Activated T-cell treated with anti-CD3 and anti-CD28 coated beads, Interleukin-2, amount 50 U/mL, for 72 hours (primary cell): Measurements from ENCODE around the gene SLC25A25. TPM values are rescaled to one million over a fixed set of nuclear protein-coding genes. Genes with fewer than 3 reads are reported as not detected.
A peak's percentile ranks its signal among the peaks of the same experiment; 100 is the strongest.
"Not testable (repeated sequence)": the region's sequence is repeated elsewhere in the genome, so short reads cannot be mapped to it uniquely, and the experiment has no call there.

ENCODE experiments used
- ATAC-seq, 2 donors: fragments of 150-1000 bp; cut with Tn5 transposase; replicated peaks in 1 of 2; 2 replicates each; pipeline ENCODE4 v1.10.0; 2021; ENCODE audit warnings: moderate library complexity in 2 of 2, mild to moderate bottlenecking in 1 of 2
- DNase-seq, 2 donors: peaks; one replicate each; pipeline ENCODE4 v3.0.0; 2021 to 2022; ENCODE audit warnings: mixed read lengths in 1 of 2
- H3K27ac Mint-ChIP-seq: one replicate; pipeline ENCODE4 v1.8.0; 2022; ENCODE audit warnings: mild to moderate bottlenecking, moderate library complexity, mixed read lengths
- H3K27me3 Mint-ChIP-seq: one replicate; pipeline ENCODE4 v1.8.0; 2022; ENCODE audit warnings: low read depth, mixed read lengths
- H3K36me3 Mint-ChIP-seq, 2 donors: one replicate each; pipeline ENCODE4 v1.8.0; 2022; ENCODE audit warnings: mixed read lengths in 2 of 2, mild to moderate bottlenecking in 1 of 2; ENCODE audit not compliant: insufficient read depth in 2 of 2
- H3K4me1 Mint-ChIP-seq: one replicate; pipeline ENCODE4 v1.8.0; 2022; ENCODE audit warnings: low read depth, mixed read lengths
- H3K4me3 Mint-ChIP-seq, 2 donors: one replicate each; pipeline ENCODE4 v1.8.0; 2022; ENCODE audit warnings: mild to moderate bottlenecking in 2 of 2, mixed read lengths in 2 of 2, moderate library complexity in 2 of 2
- H3K9me3 Mint-ChIP-seq, 2 donors: one replicate each; pipeline ENCODE4 v1.8.0; 2022; ENCODE audit warnings: mixed read lengths in 2 of 2
- total RNA-seq, 2 donors: library from RNA; stranded (reverse); gene quantifications; one replicate each; pipeline ENCODE4 v1.2.3, GENCODE V29; 2022

The SLC25A25 gene
- total RNA-seq, 2 donors from 2014 or later, result 9.7 to 11.2 TPM

- no peak overlapping the region for H3K27ac Mint-ChIP-seq
- no peaks in the 10 kb centered on the region for H3K9me3 Mint-ChIP-seq
- peak overlapping the region; percentile 80 to 99 for H3K4me3 Mint-ChIP-seq
- no peak for ATAC-seq
- peaks cover 32% of the 10 kb centered on the region for H3K4me1 Mint-ChIP-seq
- no peak for DNase-seq
- no peaks in the 10 kb centered on the region for H3K27me3 Mint-ChIP-seq
- H3K36me3 Mint-ChIP-seq, result no peaks in the 10 kb centered on the region
Measured at GRCh38 chr9:128125580-128126354, 57.7 kb downstream of the SLC25A25 start.

- Mint-ChIP-seq H3K27me3 (no peaks in the 10 kb centered on the region), H3K36me3 (no peaks in the 10 kb centered on the region), H3K4me3 (peak within 1 kb of the TSS; percentile 88 to 99), H3K27ac (peak within 1 kb of the TSS; percentile 82), H3K4me1 (peaks cover 32% of the 10 kb centered on the region), H3K9me3 (no peaks in the 10 kb centered on the region)
- ATAC-seq, result peak; percentile 73 to 78
- DNase-seq, result peak; percentile 87 to 89
Measured at GRCh38 chr9:128127568-128127989, 59.5 kb downstream of the SLC25A25 start, which contains the start of gene PTGES2. PTGES2 (minus strand) TSS chr9:128127729; CDS start chr9:128127717, 12 bp downstream.

DNA sequence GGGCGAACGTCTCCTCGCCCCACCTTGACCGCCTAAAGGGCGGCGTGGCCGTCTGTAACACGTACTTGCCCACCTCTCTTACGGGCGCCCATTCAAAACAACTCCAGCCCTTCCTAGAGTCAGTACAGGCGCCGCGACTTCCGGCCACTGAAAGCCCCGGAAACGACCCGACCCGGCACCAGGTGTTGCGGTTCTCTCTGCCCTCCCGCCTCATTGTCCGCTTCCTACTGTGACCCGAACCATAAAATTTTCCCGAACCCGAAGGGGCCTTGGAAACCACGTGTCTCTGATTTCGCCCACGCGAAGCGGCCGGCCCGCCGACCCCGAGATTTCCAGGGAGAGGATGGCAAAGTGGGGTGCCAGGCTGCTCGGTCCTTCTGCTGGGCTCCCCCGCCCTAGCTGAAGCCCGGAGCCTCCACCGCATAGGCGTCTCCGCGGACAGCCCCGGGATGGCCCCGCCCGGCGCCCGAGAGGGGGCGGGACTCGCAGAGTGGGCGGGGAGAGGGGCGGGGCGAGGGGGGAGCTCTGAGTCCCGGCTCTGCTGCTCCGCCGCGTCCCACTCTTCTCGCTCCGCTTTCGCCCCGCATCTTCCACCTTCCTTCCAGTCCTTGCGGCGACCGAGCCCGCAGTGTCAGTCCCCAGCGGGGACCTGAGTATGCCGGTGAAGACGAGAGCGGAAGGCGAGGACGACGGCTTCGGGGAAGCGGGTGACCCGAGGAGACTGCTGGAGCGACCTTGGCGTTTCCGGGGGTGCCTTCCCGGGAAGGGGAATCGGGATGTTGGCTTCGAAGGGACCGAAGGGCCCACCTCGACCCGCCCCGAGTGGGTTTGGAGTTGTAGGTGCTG lies 60.2 kb downstream of the SLC25A25 start:
- peak; percentile 82 to 84 for ATAC-seq
- Mint-ChIP-seq H3K4me3 (peak overlapping the region; percentile 88 to 99), H3K27ac (peak overlapping the region; percentile 82), H3K27me3 (peaks cover 4% of the 10 kb centered on the region), H3K4me1 (peaks cover 32% of the 10 kb centered on the region), H3K36me3 (no peaks in the 10 kb centered on the region), H3K9me3 (no peaks in the 10 kb centered on the region)
- peak; percentile 85 to 89 for DNase-seq

- ATAC-seq, result no peak
- peak overlapping the region; percentile 88 to 99 for H3K4me3 Mint-ChIP-seq
- peak overlapping the region; percentile 9 for H3K27ac Mint-ChIP-seq
- DNase-seq, result no peak
- peaks cover 32% of the 10 kb centered on the region for H3K4me1 Mint-ChIP-seq
- H3K36me3 Mint-ChIP-seq, result no peaks in the 10 kb centered on the region
- H3K27me3 Mint-ChIP-seq, result peaks cover 5% of the 10 kb centered on the region
- H3K9me3 Mint-ChIP-seq, result no peaks in the 10 kb centered on the region
Measured at GRCh38 chr9:128128836-128129590, 61.0 kb downstream of the SLC25A25 start.

DNA sequence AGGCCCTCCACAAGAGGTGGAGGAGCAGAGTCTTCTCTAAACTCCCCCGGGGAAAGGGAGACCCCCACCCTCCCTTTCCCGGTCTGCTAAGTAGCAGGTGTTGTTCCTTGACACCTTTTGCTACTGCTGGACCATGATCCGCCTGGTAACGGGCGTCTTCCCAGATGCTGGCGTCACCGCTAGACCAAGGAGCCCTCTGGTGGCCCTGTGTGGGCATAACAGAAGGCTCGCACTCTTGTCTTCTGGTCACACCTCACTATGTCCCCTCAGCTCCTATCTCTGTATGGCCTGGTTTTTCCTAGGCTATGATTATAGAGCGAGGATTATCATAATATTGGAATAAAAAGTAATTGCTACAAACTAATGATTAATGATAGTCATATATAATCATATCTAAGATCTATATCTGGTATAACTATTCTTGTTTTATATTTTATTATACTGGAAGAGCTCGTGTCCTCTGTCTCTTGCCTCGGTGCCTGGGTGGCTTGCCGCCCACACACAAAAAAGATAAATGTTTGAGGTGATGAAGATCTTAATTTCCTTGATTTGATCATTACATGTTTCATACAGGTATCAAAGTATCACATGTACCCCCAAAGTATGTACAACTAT lies 62.1 kb downstream of the SLC25A25 start:
- not testable (repeated sequence) for H3K9me3 Mint-ChIP-seq, H3K36me3 Mint-ChIP-seq, ATAC-seq, H3K27ac Mint-ChIP-seq, H3K4me3 Mint-ChIP-seq, H3K27me3 Mint-ChIP-seq
- H3K4me1 Mint-ChIP-seq, result peaks cover 27% of the 10 kb centered on the region
- peak; percentile 57 to 61 for DNase-seq

DNA sequence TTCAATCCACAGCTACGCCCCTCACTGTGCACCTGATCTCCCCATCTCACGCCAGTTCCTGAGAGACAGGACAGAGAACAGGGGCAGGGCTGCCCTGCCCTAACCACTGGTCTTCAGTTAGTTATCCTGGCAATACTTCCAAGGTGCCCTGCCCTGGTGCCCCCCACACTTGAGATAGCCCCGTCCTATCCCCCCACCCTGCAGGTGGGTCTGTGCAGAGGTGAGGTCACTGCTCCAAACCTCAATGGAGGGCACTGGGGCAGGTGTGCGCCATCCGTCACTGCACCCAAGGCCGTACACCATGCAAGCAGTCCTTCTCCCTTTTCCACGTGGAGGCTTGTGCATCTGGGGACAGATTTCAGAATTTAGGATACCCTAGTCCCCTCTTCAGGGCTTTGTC lies 62.6 kb downstream of the SLC25A25 start:
- not testable (repeated sequence) for DNase-seq, H3K9me3 Mint-ChIP-seq, H3K4me3 Mint-ChIP-seq, ATAC-seq, H3K27me3 Mint-ChIP-seq, H3K27ac Mint-ChIP-seq, H3K36me3 Mint-ChIP-seq
- H3K4me1 Mint-ChIP-seq, result peaks cover 24% of the 10 kb centered on the region

DNA sequence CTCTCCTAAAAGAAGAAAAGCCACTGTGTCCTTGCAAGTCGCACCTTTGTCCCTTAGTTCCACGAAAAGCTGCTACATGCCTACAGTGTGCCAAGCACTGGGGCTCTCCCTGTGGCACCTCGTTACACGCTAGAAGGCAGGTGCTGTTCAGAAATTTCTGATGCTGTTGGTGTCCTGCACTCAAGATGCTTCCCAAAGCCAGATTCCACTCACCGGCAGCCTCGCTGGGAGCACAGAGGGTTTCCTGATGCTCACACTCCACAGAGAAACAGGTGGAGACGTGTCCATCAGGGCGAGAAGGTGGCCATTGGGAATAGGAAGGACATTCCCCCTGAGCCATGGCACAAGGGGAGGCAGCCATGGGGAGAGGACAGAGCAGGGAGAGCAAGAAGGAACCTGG lies 63.3 kb downstream of the SLC25A25 start:
- not testable (repeated sequence) for ATAC-seq

DNA sequence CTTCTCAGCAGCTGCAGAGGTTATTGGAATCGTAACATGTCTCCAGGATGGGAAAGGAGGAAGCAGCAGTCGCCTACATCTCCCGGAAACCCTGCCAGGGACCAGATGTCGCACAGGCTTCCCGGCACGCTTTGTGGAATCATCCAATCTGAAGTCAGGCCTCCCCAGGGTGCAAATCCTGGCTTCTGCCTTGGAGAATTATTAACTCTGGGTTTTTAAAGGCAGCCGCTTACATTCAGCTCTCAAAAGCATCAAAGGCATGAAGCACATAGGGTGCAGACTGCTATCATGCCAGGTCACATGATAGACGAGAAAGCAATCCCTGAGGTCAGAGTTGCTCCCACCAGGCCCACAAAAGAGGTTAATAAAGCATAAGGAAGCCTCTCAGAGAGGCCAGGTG lies 64.1 kb downstream of the SLC25A25 start:
- H3K27me3 Mint-ChIP-seq, H3K36me3 Mint-ChIP-seq, H3K27ac Mint-ChIP-seq, H3K4me3 Mint-ChIP-seq, ATAC-seq, DNase-seq, H3K9me3 Mint-ChIP-seq: not testable (repeated sequence)
- peaks cover 15% of the 10 kb centered on the region for H3K4me1 Mint-ChIP-seq

More for the DNA sequence above, 63.3 kb downstream of the SLC25A25 start:
- H3K27me3 Mint-ChIP-seq, H3K9me3 Mint-ChIP-seq, H3K27ac Mint-ChIP-seq, DNase-seq, H3K4me3 Mint-ChIP-seq, H3K36me3 Mint-ChIP-seq: not testable (repeated sequence)
- H3K4me1 Mint-ChIP-seq, result peaks cover 22% of the 10 kb centered on the region

DNA sequence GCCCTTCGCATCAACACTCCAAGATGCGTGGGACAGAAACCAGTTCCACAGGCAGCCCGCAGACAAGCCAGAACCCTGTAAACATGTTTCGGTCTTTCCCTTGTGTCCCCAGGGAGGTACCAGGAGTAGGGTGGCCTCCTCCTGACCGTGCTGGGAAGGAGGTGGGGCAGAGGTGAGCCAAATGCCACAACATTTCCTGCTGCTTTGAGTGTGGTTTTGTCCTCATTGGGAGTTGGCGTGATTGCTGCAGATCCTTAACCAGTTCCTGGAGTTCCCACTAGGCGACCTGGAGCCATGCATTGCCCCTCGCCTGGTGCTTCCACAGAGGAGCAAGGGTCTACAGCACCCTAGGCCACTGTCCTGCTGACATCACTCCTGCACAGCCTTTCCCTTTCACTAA lies 67.5 kb downstream of the SLC25A25 start:
- H3K36me3 Mint-ChIP-seq, H3K4me1 Mint-ChIP-seq, H3K9me3 Mint-ChIP-seq, H3K27ac Mint-ChIP-seq, DNase-seq, H3K4me3 Mint-ChIP-seq, H3K27me3 Mint-ChIP-seq, ATAC-seq: not testable (repeated sequence)

DNA sequence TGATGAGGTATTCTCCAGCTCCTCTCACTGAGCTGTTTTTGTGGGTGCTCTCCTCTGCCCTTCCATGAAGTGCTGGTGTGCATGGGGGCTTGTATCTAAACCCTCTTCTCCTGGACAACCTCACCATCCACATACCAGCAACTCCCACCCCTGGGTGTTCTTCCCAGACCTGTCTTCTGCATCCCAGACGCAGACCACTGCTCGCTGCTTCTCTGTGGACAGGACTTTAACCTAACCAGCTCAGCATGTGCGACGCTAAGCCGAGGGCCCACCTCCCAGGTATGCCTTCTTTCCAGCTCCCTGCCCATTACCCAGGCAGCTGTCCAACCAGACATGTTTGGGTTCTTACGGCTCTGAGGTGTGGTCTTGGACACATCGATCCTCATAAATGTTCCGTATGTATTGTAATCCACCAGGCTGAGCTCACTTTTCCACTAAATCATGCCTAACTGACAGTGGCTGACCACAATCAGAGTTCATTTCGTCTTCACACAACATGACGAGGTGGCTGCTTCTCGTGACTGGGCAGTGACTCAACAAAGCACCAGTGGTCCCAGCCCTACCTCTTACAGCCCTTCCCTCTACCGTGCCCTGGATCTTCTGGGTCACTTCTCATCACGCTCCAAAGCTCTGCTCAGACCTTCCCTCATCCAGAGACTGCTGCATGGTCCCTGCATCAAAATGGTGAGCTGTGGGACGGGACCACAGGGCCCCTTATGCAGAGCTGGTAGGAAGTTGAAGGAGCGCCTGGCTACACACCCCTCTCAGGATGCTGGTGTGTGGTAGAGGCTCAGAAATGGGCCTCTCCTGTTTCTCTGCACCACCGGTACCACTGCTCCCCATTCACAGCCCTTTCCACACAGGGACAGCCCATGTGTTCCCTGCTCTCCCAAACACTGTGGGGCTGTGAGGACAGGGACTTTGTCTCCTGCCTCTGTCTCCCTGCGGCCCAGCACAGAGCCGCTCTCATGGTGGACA lies 69.1 kb downstream of the SLC25A25 start:
- ATAC-seq, result no peak
- Mint-ChIP-seq H3K4me3 (no peak overlapping the region), H3K4me1 (peaks cover 11% of the 10 kb centered on the region), H3K9me3 (no peaks in the 10 kb centered on the region), H3K36me3 (no peaks in the 10 kb centered on the region), H3K27me3 (peaks cover 5% of the 10 kb centered on the region), H3K27ac (no peak overlapping the region)
- DNase-seq, result no peak

GRCh38 chr9:128138001-128138400 lies 70.0 kb downstream of the SLC25A25 start:
- H3K36me3 Mint-ChIP-seq, result no peaks in the 10 kb centered on the region
- H3K27me3 Mint-ChIP-seq, result peaks cover 3% of the 10 kb centered on the region
- no peaks in the 10 kb centered on the region for H3K9me3 Mint-ChIP-seq
- H3K4me3 Mint-ChIP-seq, result no peak overlapping the region
- ATAC-seq (no peak), DNase-seq (no peak)
- peaks cover 16% of the 10 kb centered on the region for H3K4me1 Mint-ChIP-seq
- H3K27ac Mint-ChIP-seq, result no peak overlapping the region

GRCh38 chr9:128139621-128140020 lies 71.6 kb downstream of the SLC25A25 start:
- Mint-ChIP-seq H3K4me3 (no peak overlapping the region), H3K27ac (no peak overlapping the region), H3K27me3 (no peaks in the 10 kb centered on the region), H3K9me3 (no peaks in the 10 kb centered on the region), H3K36me3 (no peaks in the 10 kb centered on the region), H3K4me1 (peaks cover 16% of the 10 kb centered on the region)
- DNase-seq (no peak), ATAC-seq (no peak)
